Breast epithelium (tissue), 3 donors: ENCODE results near the gene APOL4.
"Not testable (repeated sequence)": the region's sequence is repeated elsewhere in the genome, so short reads cannot be mapped to it uniquely, and the experiment has no call there.

Experiments
- POLR2A ChIP-seq: fragments of 450-650 bp; IDR thresholded peaks from one replicate; pipeline ENCODE4 v1.6.1; 2016; ENCODE audit warnings: antibody characterized with exemption, mild to moderate bottlenecking, moderate library complexity
- POLR2AphosphoS5 ChIP-seq, 3 donors: sonication (generic); formaldehyde crosslinking; IDR thresholded peaks; one replicate each; pipeline ENCODE4 v1.6.1; 2017; ENCODE audit warnings: antibody characterized with exemption in 3 of 3
- TF ChIP-seq, protein P1 (sequence below), 3 donors: fragments of 450-650 bp; IDR thresholded peaks; one replicate each; pipeline ENCODE4 v1.5.1; 2016 to 2017; ENCODE audit warnings: antibody characterized with exemption in 3 of 3, mild to moderate bottlenecking in 3 of 3, moderate library complexity in 3 of 3

DNA sequence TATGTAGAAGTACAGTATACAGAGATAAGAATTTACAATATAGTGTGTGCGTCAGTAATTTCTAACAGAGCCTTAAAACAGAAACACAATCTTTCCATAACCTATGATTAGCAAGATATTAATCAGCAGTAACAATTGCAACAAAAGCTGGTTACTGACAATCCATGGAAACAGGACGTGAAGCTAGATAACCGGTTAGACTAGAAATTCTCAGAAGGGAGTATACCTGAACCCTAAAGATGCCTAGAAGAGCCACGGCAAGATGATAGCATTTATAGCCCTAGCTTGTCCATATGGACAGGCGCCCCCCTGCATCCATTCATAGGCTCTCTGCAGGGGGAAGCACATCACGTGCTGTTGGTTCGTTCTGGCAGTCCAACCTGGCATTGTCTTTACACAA, 1.8 kb upstream of the APOL4 start:
- not testable (repeated sequence) for TF ChIP-seq POLR2A; POLR2AphosphoS5 (IDR thresholded peaks at IDR 0.05)
- TF ChIP-seq, protein P1, sequence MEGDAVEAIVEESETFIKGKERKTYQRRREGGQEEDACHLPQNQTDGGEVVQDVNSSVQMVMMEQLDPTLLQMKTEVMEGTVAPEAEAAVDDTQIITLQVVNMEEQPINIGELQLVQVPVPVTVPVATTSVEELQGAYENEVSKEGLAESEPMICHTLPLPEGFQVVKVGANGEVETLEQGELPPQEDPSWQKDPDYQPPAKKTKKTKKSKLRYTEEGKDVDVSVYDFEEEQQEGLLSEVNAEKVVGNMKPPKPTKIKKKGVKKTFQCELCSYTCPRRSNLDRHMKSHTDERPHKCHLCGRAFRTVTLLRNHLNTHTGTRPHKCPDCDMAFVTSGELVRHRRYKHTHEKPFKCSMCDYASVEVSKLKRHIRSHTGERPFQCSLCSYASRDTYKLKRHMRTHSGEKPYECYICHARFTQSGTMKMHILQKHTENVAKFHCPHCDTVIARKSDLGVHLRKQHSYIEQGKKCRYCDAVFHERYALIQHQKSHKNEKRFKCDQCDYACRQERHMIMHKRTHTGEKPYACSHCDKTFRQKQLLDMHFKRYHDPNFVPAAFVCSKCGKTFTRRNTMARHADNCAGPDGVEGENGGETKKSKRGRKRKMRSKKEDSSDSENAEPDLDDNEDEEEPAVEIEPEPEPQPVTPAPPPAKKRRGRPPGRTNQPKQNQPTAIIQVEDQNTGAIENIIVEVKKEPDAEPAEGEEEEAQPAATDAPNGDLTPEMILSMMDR (IDR thresholded peaks at IDR 0.05), result not testable (repeated sequence)
